IPS-NIHi7 (cell line): Measurements from ENCODE around the gene SLAMF6.
"Not testable (repeated sequence)": the region's sequence is repeated elsewhere in the genome, so short reads cannot be mapped to it uniquely, and the experiment has no call there.

Experiments
- DNase-seq: peaks from one replicate; pipeline ENCODE4 v3.0.0; 2012; ENCODE audit warnings: mixed read lengths; ENCODE audit errors: extremely low spot score

The SLAMF6 gene

DNA sequence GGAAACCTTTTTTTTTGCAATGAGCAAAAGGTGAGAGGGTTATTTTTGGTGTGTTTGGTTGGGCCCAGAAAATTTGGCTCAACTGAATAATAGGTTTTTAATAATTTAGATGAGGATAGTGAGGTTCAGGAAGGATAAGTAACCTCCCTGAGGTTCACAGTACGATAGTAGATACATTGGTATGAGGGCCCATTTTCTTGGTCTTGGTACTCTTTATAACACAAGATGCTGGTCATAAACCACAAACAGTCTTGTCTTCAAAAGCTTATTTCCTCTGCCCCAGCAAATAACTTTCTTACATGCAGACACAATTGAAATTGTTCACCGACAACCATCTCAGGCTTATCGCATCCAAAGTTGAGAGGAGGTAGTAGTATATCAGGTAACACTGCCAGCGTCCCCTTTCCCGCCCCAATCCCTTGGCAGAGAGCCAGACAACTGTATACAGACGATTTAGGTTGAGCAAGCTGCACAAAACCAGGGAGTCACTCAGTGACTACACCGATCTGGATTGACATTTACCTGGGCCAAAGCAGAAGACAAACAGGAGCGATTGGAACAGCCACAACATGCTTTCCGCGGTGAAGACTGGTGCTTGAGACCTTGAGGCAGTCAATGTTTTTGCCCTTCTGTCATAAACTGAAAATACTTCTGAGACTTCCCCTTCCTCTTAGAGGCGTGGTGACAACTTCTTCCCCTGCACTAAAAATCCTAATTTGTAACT, at the start of gene SLAMF6:
Gene SLAMF6 (minus strand): TSS at position 634 of the 724 bp plus-strand sequence. CDS start 63 bp downstream, at position 571.
- DNase-seq, result no peak

- no peak for DNase-seq
Observed at GRCh38 chr1:160570840-160571239, 47.8 kb upstream of the SLAMF6 start.

GRCh38 chr1:160569806-160570205, 46.8 kb upstream of the SLAMF6 start:
- DNase-seq, result no peak

DNA sequence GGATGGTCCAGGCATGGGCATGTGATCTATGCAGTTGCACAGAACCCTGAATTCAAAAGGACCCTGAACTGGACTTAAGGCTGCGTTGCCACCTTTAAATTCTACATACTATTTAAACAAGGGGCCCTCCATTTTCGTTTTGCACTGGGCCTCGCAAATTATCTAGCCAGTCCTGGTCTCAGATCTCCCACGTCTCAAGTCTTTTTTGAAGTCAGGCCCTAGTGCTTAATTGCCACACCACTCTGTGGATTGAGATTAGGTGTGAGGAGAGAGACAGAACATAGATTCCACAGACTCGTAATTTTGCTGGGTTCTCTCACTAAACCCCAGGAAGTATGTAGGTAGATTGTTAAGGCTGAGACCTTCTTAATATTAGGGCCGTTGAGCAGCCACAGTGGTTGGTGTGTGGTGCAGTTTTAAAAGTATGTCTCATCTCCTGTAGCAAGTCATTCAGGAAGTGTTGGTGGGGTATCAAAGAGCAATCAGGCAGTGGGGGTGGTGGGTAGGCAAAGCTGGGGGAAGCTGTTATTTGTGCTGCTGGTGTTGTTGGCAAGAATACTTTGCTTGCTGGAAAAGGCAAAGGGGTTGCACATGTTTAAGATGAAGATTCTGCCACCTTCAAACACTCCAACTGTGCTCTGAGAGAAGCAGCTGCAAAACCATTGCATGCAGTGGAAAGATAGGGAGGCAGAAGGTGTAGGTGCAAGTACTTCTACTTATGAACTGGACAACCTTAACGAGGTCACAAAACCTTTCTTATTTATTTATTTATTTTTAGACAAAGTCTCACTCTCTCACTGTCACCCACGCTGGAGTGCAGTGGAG, 45.0 kb upstream of the SLAMF6 start:
- no peak for DNase-seq

- no peak for DNase-seq
Observed at GRCh38 chr1:160567341-160567740, 44.3 kb upstream of the SLAMF6 start.

DNA sequence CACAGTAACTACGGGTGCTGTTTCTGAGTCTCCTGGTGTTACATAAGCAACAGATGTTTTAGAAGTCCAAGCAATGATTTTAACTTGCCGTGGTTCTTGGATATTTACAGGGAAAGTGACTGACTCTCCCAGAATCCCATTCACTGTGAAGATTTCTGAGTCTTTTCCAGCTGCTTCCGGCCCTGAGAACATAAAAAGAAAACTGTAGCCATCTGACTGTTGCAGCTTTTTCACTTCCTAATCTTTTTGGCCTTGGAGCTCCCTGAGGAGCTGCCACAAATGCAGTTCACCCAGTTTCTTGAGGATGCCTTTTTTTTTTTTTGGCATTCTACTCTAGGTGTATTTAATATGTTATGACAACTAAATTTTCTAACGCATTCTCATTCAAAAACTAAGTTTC, 42.5 kb upstream of the SLAMF6 start:
- DNase-seq, result no peak

- not testable (repeated sequence) for DNase-seq
Observed at GRCh38 chr1:160563230-160563629, 40.2 kb upstream of the SLAMF6 start.

DNA sequence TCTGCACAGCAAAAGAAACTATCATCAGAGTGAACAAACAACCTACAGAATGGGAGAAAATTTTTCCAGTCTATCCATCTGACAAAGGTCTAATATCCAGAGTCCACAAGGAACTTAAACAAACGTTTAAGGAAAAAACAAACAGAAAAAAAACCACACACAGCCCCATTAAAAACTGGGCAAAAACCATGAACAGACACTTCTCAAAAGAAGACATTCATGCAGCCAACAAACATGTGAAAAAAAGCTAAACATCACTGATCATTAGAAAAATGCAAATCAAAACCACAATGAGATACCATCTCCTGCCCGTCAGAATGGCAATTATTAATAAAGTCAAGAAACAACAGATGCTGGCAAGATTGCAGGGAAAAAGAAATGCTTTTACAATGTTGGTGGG, 39.7 kb upstream of the SLAMF6 start:
- DNase-seq, result not testable (repeated sequence)

GRCh38 chr1:160560806-160561205, 37.8 kb upstream of the SLAMF6 start:
- DNase-seq, result no peak

GRCh38 chr1:160560045-160560705, 37.1 kb upstream of the SLAMF6 start:
- DNase-seq, result no peak

DNA sequence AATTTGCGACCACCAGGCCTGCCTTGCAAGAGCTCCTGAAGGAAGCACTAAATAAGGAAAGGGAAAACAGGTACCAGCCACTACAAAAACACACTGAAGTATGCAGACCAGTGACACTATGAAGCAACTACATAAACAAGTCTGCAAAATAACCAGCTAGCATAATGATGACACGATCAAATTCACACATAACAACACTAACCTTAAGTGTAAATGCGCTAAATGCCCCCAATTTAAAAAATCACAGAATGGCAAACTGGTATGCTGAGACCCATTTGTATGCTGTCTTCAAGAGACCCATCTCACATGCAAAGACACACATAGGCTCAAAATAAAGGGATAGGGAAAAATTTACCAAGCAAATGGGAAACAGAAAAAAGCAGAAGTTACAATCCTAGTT, 36.4 kb upstream of the SLAMF6 start:
- DNase-seq, result not testable (repeated sequence)

GRCh38 chr1:160558660-160559380, 35.8 kb upstream of the SLAMF6 start:
- no peak for DNase-seq

DNA sequence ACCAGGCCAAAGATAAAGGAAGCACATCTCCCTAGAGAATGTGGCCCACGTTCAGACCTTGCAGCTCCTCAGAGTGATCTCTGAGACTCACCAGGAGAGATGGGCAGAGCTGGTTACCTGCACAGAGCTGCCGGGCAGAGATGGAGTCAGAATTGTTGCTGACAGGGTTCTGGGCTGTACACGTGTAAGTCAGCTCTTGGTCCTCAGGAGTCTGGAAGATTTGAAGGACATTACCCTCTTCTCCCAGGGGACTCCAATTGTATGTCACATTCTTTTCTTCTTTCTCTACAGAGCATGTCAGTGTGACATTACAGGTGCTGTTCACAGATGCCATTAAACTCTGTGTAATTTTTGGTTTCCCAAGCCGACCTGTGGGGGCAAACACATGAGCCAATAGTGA, 30.7 kb upstream of the SLAMF6 start:
- DNase-seq, result no peak

- no peak for DNase-seq
Observed at GRCh38 chr1:160552425-160552824, 29.4 kb upstream of the SLAMF6 start.

- peak; percentile 73 for DNase-seq
Observed at GRCh38 chr1:160550572-160551034, 27.5 kb upstream of the SLAMF6 start.

- DNase-seq, result no peak
Observed at GRCh38 chr1:160549665-160550006, 26.6 kb upstream of the SLAMF6 start.

- DNase-seq, result no peak
Observed at GRCh38 chr1:160548960-160549664, 26.1 kb upstream of the SLAMF6 start.

- DNase-seq, result no peak
Observed at GRCh38 chr1:160548183-160548582, 25.1 kb upstream of the SLAMF6 start.

DNA sequence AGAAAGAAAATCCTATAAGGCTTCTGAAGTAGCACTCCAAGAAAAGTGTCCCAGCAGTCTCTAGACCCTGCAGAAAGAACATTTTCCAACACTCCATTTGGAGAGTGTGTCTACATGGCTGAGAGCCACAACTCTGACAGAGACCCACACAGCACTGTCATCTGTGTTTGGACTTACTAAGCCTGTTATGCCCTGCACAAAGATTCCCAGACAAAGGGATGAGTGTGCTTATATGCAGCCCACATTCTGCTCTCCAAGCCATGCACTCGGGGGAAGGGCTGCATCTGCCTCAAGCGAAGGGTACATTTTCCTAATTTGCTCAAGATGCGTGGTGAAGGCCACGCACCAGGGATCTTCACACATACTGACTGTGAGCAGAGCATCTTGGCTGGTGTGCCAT, 24.4 kb upstream of the SLAMF6 start:
- DNase-seq, result no peak

GRCh38 chr1:160546942-160547341, 23.9 kb upstream of the SLAMF6 start:
- no peak for DNase-seq

DNA sequence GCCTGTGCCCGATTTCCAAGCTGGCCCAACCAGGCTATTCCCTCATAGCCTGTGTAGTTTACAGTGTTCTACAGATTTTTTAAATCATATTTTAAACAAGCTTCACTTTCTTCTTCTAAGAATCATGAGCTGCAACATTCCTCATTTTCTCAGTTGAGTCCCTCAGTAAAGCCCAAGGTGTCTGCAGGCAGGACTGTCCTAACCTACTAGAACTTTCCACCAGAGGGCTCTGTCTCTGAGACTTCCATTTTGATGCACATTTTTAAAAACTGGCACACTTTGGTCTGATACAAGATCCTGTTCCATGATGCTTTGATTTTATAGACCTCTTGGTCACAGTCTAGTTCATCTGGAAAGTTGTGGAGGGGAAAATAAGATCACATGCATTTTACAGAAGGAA, 21.6 kb upstream of the SLAMF6 start:
- peak; percentile 46 for DNase-seq
